Liver (tissue), 9 donors: ENCODE results near the gene IL1RN. TPM values are rescaled to one million over a fixed set of nuclear protein-coding genes. Genes with fewer than 3 reads are reported as not detected.

Source experiments
- DNase-seq: peaks from one replicate; pipeline ENCODE4 v3.0.0-alpha.2; 2017; ENCODE audit warnings: low spot score
- H3K27ac ChIP-seq, 2 donors: one replicate each; pipeline ENCODE4 v1.7.0; 2013; ENCODE audit warnings: inconsistent platforms in 2 of 2, low read length in 2 of 2, control low read depth in 1 of 2, low read depth in 1 of 2, mild to moderate bottlenecking in 1 of 2
- H3K27me3 ChIP-seq, 4 donors: one replicate each; pipeline versions ENCODE4 v1.6.1 to v1.7.0; 2013; ENCODE audit warnings: low read length in 3 of 4, inconsistent platforms in 1 of 4, mild to moderate bottlenecking in 1 of 4, moderate library complexity in 1 of 4; ENCODE audit not compliant: control insufficient read depth in 4 of 4, insufficient read depth in 4 of 4
- H3K36me3 ChIP-seq, 4 donors: one replicate each; pipeline versions ENCODE4 v1.6.1 to v1.7.0; 2013; ENCODE audit warnings: low read length in 3 of 4, mild to moderate bottlenecking in 3 of 4, low read depth in 1 of 4, moderate library complexity in 1 of 4; ENCODE audit not compliant: control insufficient read depth in 4 of 4, insufficient read depth in 3 of 4
- H3K4me1 ChIP-seq, 4 donors: one replicate each; pipeline versions ENCODE4 v1.6.1 to v1.7.0; 2013; ENCODE audit warnings: low read length in 3 of 4, mild to moderate bottlenecking in 3 of 4, moderate library complexity in 1 of 4; ENCODE audit not compliant: control insufficient read depth in 4 of 4, insufficient read depth in 4 of 4
- H3K4me3 ChIP-seq, 3 donors: one replicate each; pipeline versions ENCODE4 v1.6.1 to v1.7.0; 2013; ENCODE audit warnings: low read length in 3 of 3, control low read depth in 1 of 3, low read depth in 1 of 3, mild to moderate bottlenecking in 1 of 3
- H3K9ac ChIP-seq, 2 donors: one replicate each; pipeline ENCODE4 v1.7.0; 2013; ENCODE audit warnings: low read length in 2 of 2, mild to moderate bottlenecking in 2 of 2, moderate library complexity in 2 of 2, control low read depth in 1 of 2, low read depth in 1 of 2
- H3K9me3 ChIP-seq, 4 donors: one replicate each; pipeline versions ENCODE4 v1.6.1 to v1.7.0; 2013; ENCODE audit warnings: low read length in 3 of 4; ENCODE audit not compliant: control insufficient read depth in 4 of 4
- EGR1 ChIP-seq, 2 donors: IDR thresholded peaks; 2 replicates each; pipeline ENCODE4 v1.6.1; 2016 to 2018; ENCODE audit warnings: antibody characterized with exemption in 2 of 2, low read depth in 2 of 2
- FOXA1 ChIP-seq: IDR thresholded peaks from 2 replicates; pipeline ENCODE4 v1.6.1; 2016; ENCODE audit warnings: antibody characterized with exemption
- FOXA2 ChIP-seq: IDR thresholded peaks from 2 replicates; pipeline ENCODE4 v1.6.1; 2016; ENCODE audit warnings: antibody characterized with exemption
- GABPA ChIP-seq, 2 donors: IDR thresholded peaks in 1 of 2; conservative IDR thresholded peaks in 1 of 2; 2 replicates each; pipeline ENCODE4 v1.6.1; 2016; ENCODE audit warnings: antibody characterized with exemption in 2 of 2, mild to moderate bottlenecking in 1 of 2, moderate library complexity in 1 of 2
- HNF4A ChIP-seq, 2 donors: conservative IDR thresholded peaks; 2 replicates each; pipeline ENCODE4 v1.6.1; 2016; ENCODE audit warnings: antibody characterized with exemption in 2 of 2, mild to moderate bottlenecking in 2 of 2
- HNF4G ChIP-seq: IDR thresholded peaks from 2 replicates; pipeline ENCODE4 v1.6.1; 2016; ENCODE audit warnings: antibody characterized with exemption
- JUND ChIP-seq, 2 donors: IDR thresholded peaks; 2 replicates each; pipeline ENCODE4 v1.6.1; 2016; ENCODE audit warnings: antibody characterized with exemption in 2 of 2
- NR2F2 ChIP-seq: IDR thresholded peaks from 2 replicates; pipeline ENCODE4 v1.6.1; 2016; ENCODE audit warnings: antibody characterized with exemption
- RAD21 ChIP-seq, 2 donors: IDR thresholded peaks; 2 replicates each; pipeline ENCODE4 v1.6.1; 2016; ENCODE audit warnings: antibody characterized with exemption in 2 of 2, mild to moderate bottlenecking in 2 of 2
- RXRA ChIP-seq, 2 donors: IDR thresholded peaks; 2 replicates each; pipeline ENCODE4 v1.6.1; 2017 to 2018; ENCODE audit warnings: antibody characterized with exemption in 2 of 2, mild to moderate bottlenecking in 1 of 2
- SP1 ChIP-seq: IDR thresholded peaks from 2 replicates; pipeline ENCODE4 v1.6.1; 2018; ENCODE audit warnings: antibody characterized with exemption, mild to moderate bottlenecking
- TAF1 ChIP-seq: conservative IDR thresholded peaks from 2 replicates; pipeline ENCODE4 v1.6.1; 2016; ENCODE audit warnings: antibody characterized with exemption, mild to moderate bottlenecking
- YY1 ChIP-seq: IDR thresholded peaks from 2 replicates; pipeline ENCODE4 v1.6.1; 2016; ENCODE audit warnings: antibody characterized with exemption, mild to moderate bottlenecking
- WGBS: extraction: QIAGEN DNeasy Blood & Tissue Kit; methylation state at CpG from one replicate; pipeline ENCODE4 v1.1.7; 2013; 5-methylcytosine and 5-hydroxymethylcytosine counted together
- polyA plus RNA-seq, 2 donors: library from polyadenylated mRNA; stranded (reverse) in 1 of 2; unstranded in 1 of 2; fragments of 200-250 nt in 1 of 2; fragments of >200 nt in 1 of 2; fragmentation: Nextera tagmentation in 1 of 2; extraction: Ambion mirVana in 1 of 2; gene quantifications; one replicate each; pipeline versions ENCODE4 v1.2.1 to v1.2.3, GENCODE V29; 2013 to 2015
- total RNA-seq, 2 donors: library from RNA; depleted of rRNA; stranded (reverse); fragments of >200 nt; gene quantifications; one replicate each; pipeline ENCODE4 v1.2.3, GENCODE V29; 2014
- TF ChIP-seq, protein P1 (sequence below): fragments of 150-350 bp; IDR thresholded peaks from 2 replicates; pipeline ENCODE4 v1.5.1; 2017; ENCODE audit warnings: improper control_type of control experiment, low read depth, low read length; ENCODE audit not compliant: missing input control
- TF ChIP-seq, protein P2 (sequence below): IDR thresholded peaks from 2 replicates; pipeline ENCODE4 v1.6.1; 2016; ENCODE audit warnings: antibody characterized with exemption
- TF ChIP-seq, protein P3 (sequence below): IDR thresholded peaks from 2 replicates; pipeline ENCODE4 v1.6.1; 2016; ENCODE audit warnings: antibody characterized with exemption
- TF ChIP-seq, protein P4 (sequence below): IDR thresholded peaks from 2 replicates; pipeline ENCODE4 v1.6.1; 2016; ENCODE audit warnings: antibody characterized with exemption, mild to moderate bottlenecking
- donor health status: healthy.
- donor health status: healthy.
- donor health status: healthy.
- donor health status: healthy.
- donor health status: healthy.

The IL1RN gene
- total and polyA plus RNA-seq, 4 donors: 3.9 to 121 (median 25.8) TPM

DNA sequence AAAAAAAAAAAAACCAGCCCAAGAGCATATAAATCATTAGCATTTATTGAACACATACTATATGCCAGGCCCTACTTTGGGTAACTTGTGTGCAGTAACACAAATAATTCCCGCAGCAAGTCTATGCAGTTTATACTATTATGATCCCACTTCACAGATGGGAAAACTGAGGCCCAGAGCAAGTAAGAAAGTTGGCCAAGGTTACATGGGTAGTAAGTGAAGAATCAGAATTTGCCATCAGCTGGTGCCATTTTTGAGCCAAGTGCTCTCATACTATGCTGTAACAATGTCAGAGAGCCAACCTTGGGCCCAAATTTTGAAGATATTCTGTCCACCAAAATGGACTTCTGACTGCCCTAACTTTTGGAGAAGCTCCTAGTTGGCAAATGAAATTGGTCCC lies 32.9 kb downstream of the IL1RN start (continued):
- TF ChIP-seq, protein P1, sequence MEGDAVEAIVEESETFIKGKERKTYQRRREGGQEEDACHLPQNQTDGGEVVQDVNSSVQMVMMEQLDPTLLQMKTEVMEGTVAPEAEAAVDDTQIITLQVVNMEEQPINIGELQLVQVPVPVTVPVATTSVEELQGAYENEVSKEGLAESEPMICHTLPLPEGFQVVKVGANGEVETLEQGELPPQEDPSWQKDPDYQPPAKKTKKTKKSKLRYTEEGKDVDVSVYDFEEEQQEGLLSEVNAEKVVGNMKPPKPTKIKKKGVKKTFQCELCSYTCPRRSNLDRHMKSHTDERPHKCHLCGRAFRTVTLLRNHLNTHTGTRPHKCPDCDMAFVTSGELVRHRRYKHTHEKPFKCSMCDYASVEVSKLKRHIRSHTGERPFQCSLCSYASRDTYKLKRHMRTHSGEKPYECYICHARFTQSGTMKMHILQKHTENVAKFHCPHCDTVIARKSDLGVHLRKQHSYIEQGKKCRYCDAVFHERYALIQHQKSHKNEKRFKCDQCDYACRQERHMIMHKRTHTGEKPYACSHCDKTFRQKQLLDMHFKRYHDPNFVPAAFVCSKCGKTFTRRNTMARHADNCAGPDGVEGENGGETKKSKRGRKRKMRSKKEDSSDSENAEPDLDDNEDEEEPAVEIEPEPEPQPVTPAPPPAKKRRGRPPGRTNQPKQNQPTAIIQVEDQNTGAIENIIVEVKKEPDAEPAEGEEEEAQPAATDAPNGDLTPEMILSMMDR: no peak

DNA sequence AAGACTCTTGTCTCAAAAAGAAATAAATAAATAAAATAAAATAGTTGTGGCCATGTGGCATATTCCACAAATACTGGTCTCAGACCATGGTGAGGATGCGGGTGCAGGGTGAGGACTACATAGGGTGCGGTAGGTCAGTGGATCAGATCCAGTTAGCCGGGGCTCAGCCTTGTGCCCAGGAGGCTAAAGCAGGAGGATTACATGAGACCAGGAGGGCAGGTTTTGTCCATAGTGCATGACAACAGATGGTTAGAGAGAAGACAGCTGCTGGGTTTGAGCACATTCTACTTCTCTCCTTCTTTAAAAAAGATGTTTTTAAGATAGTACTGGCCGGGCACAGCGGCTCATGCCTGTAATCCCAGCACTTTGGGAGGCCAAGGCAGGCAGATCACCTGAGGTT lies 33.6 kb downstream of the IL1RN start:
- H3K4me1 ChIP-seq: peaks cover 11 to 58% (median 40%) of the 10 kb centered on the region in 4 donors
- H3K9ac ChIP-seq: no peak overlapping the region
- TF ChIP-seq HNF4A (conservative IDR thresholded peaks at IDR 0.05): no peak
- no peak for TF ChIP-seq YY1
- TF ChIP-seq, protein P2, sequence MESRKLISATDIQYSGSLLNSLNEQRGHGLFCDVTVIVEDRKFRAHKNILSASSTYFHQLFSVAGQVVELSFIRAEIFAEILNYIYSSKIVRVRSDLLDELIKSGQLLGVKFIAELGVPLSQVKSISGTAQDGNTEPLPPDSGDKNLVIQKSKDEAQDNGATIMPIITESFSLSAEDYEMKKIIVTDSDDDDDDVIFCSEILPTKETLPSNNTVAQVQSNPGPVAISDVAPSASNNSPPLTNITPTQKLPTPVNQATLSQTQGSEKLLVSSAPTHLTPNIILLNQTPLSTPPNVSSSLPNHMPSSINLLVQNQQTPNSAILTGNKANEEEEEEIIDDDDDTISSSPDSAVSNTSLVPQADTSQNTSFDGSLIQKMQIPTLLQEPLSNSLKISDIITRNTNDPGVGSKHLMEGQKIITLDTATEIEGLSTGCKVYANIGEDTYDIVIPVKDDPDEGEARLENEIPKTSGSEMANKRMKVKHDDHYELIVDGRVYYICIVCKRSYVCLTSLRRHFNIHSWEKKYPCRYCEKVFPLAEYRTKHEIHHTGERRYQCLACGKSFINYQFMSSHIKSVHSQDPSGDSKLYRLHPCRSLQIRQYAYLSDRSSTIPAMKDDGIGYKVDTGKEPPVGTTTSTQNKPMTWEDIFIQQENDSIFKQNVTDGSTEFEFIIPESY: no peak
- TF ChIP-seq FOXA1: no peak
- TF ChIP-seq RXRA (IDR thresholded peaks at IDR 0.05): no peak
- TF ChIP-seq, protein P3, sequence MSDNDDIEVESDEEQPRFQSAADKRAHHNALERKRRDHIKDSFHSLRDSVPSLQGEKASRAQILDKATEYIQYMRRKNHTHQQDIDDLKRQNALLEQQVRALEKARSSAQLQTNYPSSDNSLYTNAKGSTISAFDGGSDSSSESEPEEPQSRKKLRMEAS: no peak
- TF ChIP-seq SP1: no peak
- TF ChIP-seq RAD21 (IDR thresholded peaks at IDR 0.05): no peak
- TF ChIP-seq NR2F2: no peak
- TF ChIP-seq, protein P4, sequence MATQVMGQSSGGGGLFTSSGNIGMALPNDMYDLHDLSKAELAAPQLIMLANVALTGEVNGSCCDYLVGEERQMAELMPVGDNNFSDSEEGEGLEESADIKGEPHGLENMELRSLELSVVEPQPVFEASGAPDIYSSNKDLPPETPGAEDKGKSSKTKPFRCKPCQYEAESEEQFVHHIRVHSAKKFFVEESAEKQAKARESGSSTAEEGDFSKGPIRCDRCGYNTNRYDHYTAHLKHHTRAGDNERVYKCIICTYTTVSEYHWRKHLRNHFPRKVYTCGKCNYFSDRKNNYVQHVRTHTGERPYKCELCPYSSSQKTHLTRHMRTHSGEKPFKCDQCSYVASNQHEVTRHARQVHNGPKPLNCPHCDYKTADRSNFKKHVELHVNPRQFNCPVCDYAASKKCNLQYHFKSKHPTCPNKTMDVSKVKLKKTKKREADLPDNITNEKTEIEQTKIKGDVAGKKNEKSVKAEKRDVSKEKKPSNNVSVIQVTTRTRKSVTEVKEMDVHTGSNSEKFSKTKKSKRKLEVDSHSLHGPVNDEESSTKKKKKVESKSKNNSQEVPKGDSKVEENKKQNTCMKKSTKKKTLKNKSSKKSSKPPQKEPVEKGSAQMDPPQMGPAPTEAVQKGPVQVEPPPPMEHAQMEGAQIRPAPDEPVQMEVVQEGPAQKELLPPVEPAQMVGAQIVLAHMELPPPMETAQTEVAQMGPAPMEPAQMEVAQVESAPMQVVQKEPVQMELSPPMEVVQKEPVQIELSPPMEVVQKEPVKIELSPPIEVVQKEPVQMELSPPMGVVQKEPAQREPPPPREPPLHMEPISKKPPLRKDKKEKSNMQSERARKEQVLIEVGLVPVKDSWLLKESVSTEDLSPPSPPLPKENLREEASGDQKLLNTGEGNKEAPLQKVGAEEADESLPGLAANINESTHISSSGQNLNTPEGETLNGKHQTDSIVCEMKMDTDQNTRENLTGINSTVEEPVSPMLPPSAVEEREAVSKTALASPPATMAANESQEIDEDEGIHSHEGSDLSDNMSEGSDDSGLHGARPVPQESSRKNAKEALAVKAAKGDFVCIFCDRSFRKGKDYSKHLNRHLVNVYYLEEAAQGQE: no peak
- TF ChIP-seq FOXA2: no peak
- H3K9me3 ChIP-seq: no peaks in the 10 kb centered on the region
- DNase-seq: no peak
- WGBS: 96% methylated on average over 5 of the region's 5 CpGs
- no peaks in the 10 kb centered on the region for H3K27me3 ChIP-seq
- no peaks in the 10 kb centered on the region for H3K36me3 ChIP-seq
- H3K27ac ChIP-seq: no peak overlapping the region
- no peak overlapping the region for H3K4me3 ChIP-seq

DNA sequence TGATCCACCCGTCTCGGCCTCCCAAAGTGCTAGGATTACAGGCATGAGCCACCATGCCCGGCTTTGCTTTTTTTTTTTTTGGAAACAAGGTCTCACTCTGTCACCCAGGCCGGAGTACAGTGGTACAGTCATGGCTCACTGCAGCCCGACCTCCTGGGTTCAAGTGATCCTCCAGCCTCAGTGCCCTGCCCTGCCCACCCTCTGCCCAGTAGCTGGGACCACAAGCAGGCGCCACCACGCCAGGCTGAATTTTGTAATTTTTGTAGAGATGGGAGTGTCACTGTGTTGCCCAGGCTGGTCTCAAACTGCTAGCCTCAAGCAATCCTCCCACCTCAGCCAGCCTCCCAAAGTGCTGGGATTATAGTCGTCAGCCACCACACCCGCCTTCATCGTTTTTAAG lies 34.8 kb downstream of the IL1RN start:
- Histone ChIP-seq H3K27ac (no peak overlapping the region), H3K9me3 (no peaks in the 10 kb centered on the region), H3K9ac (no peak overlapping the region), H3K4me1 (peaks cover 11 to 60% (median 46%) of the 10 kb centered on the region in 4 donors), H3K4me3 (no peak overlapping the region), H3K36me3 (no peaks in the 10 kb centered on the region), H3K27me3 (no peaks in the 10 kb centered on the region)
- no peak for DNase-seq
- WGBS: 96% methylated on average over 10 of the region's 10 CpGs
- TF ChIP-seq RAD21 (IDR thresholded peaks at IDR 0.05): no peak
- TF ChIP-seq FOXA1: no peak
- TF ChIP-seq, protein P3: no peak
- TF ChIP-seq EGR1 (IDR thresholded peaks at IDR 0.05; ENCODE audit: low read depth in 2 of 2): no peak
- no peak for TF ChIP-seq JUND (IDR thresholded peaks at IDR 0.05)
- TF ChIP-seq, protein P4: no peak
- no peak for TF ChIP-seq SP1
- no peak for TF ChIP-seq GABPA (IDR thresholded peaks at IDR 0.05 in 1 of 2, conservative IDR thresholded peaks at IDR 0.05 in 1 of 2)
- no peak for TF ChIP-seq NR2F2
- no peak for TF ChIP-seq HNF4G
- no peak for TF ChIP-seq TAF1
- no peak for TF ChIP-seq YY1
- TF ChIP-seq, protein P1: no peak
